SK-N-SH (cell line): ENCODE measurements around the gene PSMA6. TPM values are rescaled to one million over a fixed set of nuclear protein-coding genes. Genes with fewer than 3 reads are reported as not detected.

Experiments used
- CTCF ChIA-PET: fragments of 300-600, 350-600 bp; formaldehyde crosslinking; extraction: SDS; loops from one replicate; lab custom pipeline; 2021; lab: Yijun Ruan, JAX
- POLR2A ChIA-PET: fragments of 350-600 bp; sonication (Branson Sonifier 250); formaldehyde crosslinking; extraction: SDS; loops from one replicate; lab custom pipeline; 2020; ENCODE audit warnings: antibody characterized with exemption, inconsistent platforms; lab: Yijun Ruan, JAX
- DNase-seq: peaks from one replicate; pipeline ENCODE4 v3.0.0; 2012
- H2AFZ ChIP-seq: fragments of 200-600 bp; sonication (generic); 2 replicates; pipeline ENCODE4 v1.8.1; 2016; ENCODE audit warnings: antibody characterized with exemption, mild to moderate bottlenecking, low read depth
- H3F3A ChIP-seq: fragments of 200-600 bp; sonication (generic); replicated peaks from 2 replicates; pipeline ENCODE3; 2016; ENCODE audit warnings: antibody characterized with exemption, mild to moderate bottlenecking; ENCODE audit not compliant: insufficient read depth
- H3K27ac ChIP-seq, 2 experiments: fragments of 200-500 bp in 1 of 2; fragments of 200-600 bp in 1 of 2; sonication (Bioruptor generic) in 1 of 2; sonication (generic), shearing (Covaris generic) in 1 of 2; 2 replicates each; pipeline versions ENCODE4 v1.5.1 to v1.6.1; 2014 to 2016; ENCODE audit warnings: low read depth in 2 of 2, inconsistent platforms in 1 of 2, low read length in 1 of 2, mild to moderate bottlenecking in 1 of 2, mixed read lengths in 1 of 2
- H3K27me3 ChIP-seq: fragments of 200-600 bp; sonication (generic), shearing (Covaris generic); 2 replicates; pipeline ENCODE4 v1.6.1; 2016; ENCODE audit warnings: mixed run types; ENCODE audit not compliant: insufficient read depth
- H3K36me3 ChIP-seq, 2 experiments: fragments of 200-500 bp in 1 of 2; fragments of 200-600 bp in 1 of 2; sonication (Bioruptor generic) in 1 of 2; sonication (generic) in 1 of 2; replicated peaks in 1 of 2; 2 replicates each; pipeline versions ENCODE3 to v1.5.1; 2014 to 2016; ENCODE audit warnings: low read length in 1 of 2, mild to moderate bottlenecking in 1 of 2; ENCODE audit not compliant: insufficient read depth in 2 of 2, control insufficient read depth in 1 of 2
- H3K4me1 ChIP-seq, 2 experiments: fragments of 200-500 bp in 1 of 2; fragments of 200-600 bp in 1 of 2; sonication (Bioruptor generic) in 1 of 2; sonication (generic), shearing (Covaris generic) in 1 of 2; 2 replicates each; pipeline versions ENCODE4 v1.5.1 to v1.6.1; 2014 to 2016; ENCODE audit warnings: low read depth in 1 of 2, low read length in 1 of 2, mixed run types in 1 of 2; ENCODE audit not compliant: insufficient read depth in 2 of 2, control insufficient read depth in 1 of 2
- H3K4me2 ChIP-seq: fragments of 200-600 bp; sonication (generic), shearing (Covaris generic); 2 replicates; pipeline ENCODE4 v1.6.1; 2017; ENCODE audit warnings: mixed run types
- H3K4me3 ChIP-seq, 2 experiments: fragments of 200-500 bp in 1 of 2; fragments of 200-600 bp in 1 of 2; sonication (Bioruptor generic) in 1 of 2; sonication (generic), shearing (Covaris generic) in 1 of 2; 2 replicates each; pipeline versions ENCODE4 v1.5.1 to v1.8.1; 2014 to 2016; ENCODE audit warnings: low read depth in 2 of 2, inconsistent platforms in 1 of 2, low read length in 1 of 2, mild to moderate bottlenecking in 1 of 2, mixed read lengths in 1 of 2, moderate library complexity in 1 of 2
- H3K79me2 ChIP-seq: fragments of 200-600 bp; sonication (generic); 2 replicates; pipeline ENCODE4 v1.8.1; 2017; ENCODE audit warnings: mild to moderate bottlenecking; ENCODE audit not compliant: insufficient read depth
- H3K9ac ChIP-seq: fragments of 200-600 bp; sonication (generic); 2 replicates; pipeline ENCODE4 v1.6.1; 2017; ENCODE audit warnings: mixed run types
- H3K9me2 ChIP-seq: fragments of 200-600 bp; sonication (generic); 2 replicates; pipeline ENCODE4 v1.6.1; 2017; ENCODE audit warnings: mixed run types
- H3K9me3 ChIP-seq: fragments of 200-600 bp; sonication (generic); 2 replicates; pipeline ENCODE4 v1.6.1; 2017; ENCODE audit warnings: mixed run types, mild to moderate bottlenecking, moderate library complexity
- H4K20me1 ChIP-seq: fragments of 200-600 bp; sonication (generic); 2 replicates; pipeline ENCODE4 v1.6.1; 2017; ENCODE audit warnings: mild to moderate bottlenecking, mixed run types; ENCODE audit not compliant: insufficient read depth
- CTCF ChIP-seq: fragments of 200-600 bp; sonication (generic); IDR thresholded peaks from 2 replicates; pipeline ENCODE4 v1.6.1; 2017; ENCODE audit warnings: antibody characterized with exemption, mild to moderate bottlenecking, moderate library complexity
- EZH2phosphoT487 ChIP-seq: fragments of 200-600 bp; sonication (generic); IDR thresholded peaks from 2 replicates; pipeline ENCODE4 v1.6.1; 2017; ENCODE audit warnings: low read depth, mixed run types, mild to moderate bottlenecking, antibody characterized with exemption, moderate library complexity, borderline replicate concordance
- FOSL2 ChIP-seq: IDR thresholded peaks from 2 replicates; pipeline ENCODE4 v1.4.0; 2012; ENCODE audit warnings: low read depth, mild to moderate bottlenecking, moderate library complexity, borderline replicate concordance
- FOXJ3 ChIP-seq: sonication (generic); formaldehyde crosslinking; IDR thresholded peaks from 2 replicates; pipeline ENCODE4 v1.5.1; 2020; ENCODE audit warnings: mild to moderate bottlenecking, missing genetic modification reagents
- FOXM1 ChIP-seq: IDR thresholded peaks from 2 replicates; pipeline ENCODE4 v1.4.0; 2012; ENCODE audit warnings: low read depth, mild to moderate bottlenecking
- GATA2 ChIP-seq: sonication (generic); formaldehyde crosslinking; IDR thresholded peaks from 2 replicates; pipeline ENCODE4 v1.5.0; 2020; ENCODE audit warnings: mild to moderate bottlenecking, missing genetic modification reagents
- NFIC ChIP-seq: IDR thresholded peaks from 2 replicates; pipeline ENCODE4 v1.4.0; 2012; ENCODE audit warnings: borderline replicate concordance
- NRF1 ChIP-seq: IDR thresholded peaks from 2 replicates; pipeline ENCODE4 v1.6.1; 2012; ENCODE audit warnings: low read depth, mild to moderate bottlenecking, low read length
- PBX3 ChIP-seq: IDR thresholded peaks from 2 replicates; pipeline ENCODE4; 2012
- RFX5 ChIP-seq: IDR thresholded peaks from 2 replicates; pipeline ENCODE4 v1.6.1; 2012; ENCODE audit warnings: mild to moderate bottlenecking, improper control_type of control experiment, low read length
- RXRA ChIP-seq: IDR thresholded peaks from 2 replicates; pipeline ENCODE4 v1.4.0; 2012; ENCODE audit warnings: low read depth, mild to moderate bottlenecking, borderline replicate concordance
- SIN3A ChIP-seq: IDR thresholded peaks from 2 replicates; pipeline ENCODE4 v1.6.1; 2012; ENCODE audit warnings: low read depth, mild to moderate bottlenecking, low read length, moderate library complexity, borderline replicate concordance
- TAF1 ChIP-seq: IDR thresholded peaks from 2 replicates; pipeline ENCODE4 v1.6.1; 2012; ENCODE audit warnings: low read depth, mild to moderate bottlenecking, low read length, moderate library complexity, borderline replicate concordance
- TEAD4 ChIP-seq: IDR thresholded peaks from 2 replicates; pipeline ENCODE4 v1.4.0; 2012; ENCODE audit warnings: mild to moderate bottlenecking, borderline replicate concordance; ENCODE audit not compliant: insufficient read depth
- USF2 ChIP-seq: fragments of 150-350 bp; IDR thresholded peaks from 2 replicates; pipeline ENCODE4 v1.6.1; 2017; ENCODE audit warnings: antibody characterized with exemption, low read length, low read depth, borderline replicate concordance
- YY1 ChIP-seq: IDR thresholded peaks from 2 replicates; pipeline ENCODE4 v1.4.0; 2012; ENCODE audit warnings: low read depth, mild to moderate bottlenecking
- ZBTB33 ChIP-seq: IDR thresholded peaks from 2 replicates; pipeline ENCODE4 v1.4.0; 2012; ENCODE audit warnings: low read depth, borderline replicate concordance
- WGBS: methylation state at CpG from one replicate; pipeline ENCODE4 v1.1.6; 2017; ENCODE audit warnings: low lambda C conversion rate; 5-methylcytosine and 5-hydroxymethylcytosine counted together
- polyA plus RNA-seq, 3 experiments: library from polyadenylated mRNA; depleted of rRNA; stranded (reverse); fragments of >200 nt; gene quantifications; 2 replicates each; pipeline ENCODE4 v1.2.3, GENCODE V29; 2012

The PSMA6 gene
- polyA plus RNA-seq, 1 of the 3 experiments (the other 2 are of a cell fraction) = 174 TPM

GRCh38 chr14:35277179-35277578, 15.0 kb upstream of the PSMA6 start:
- no peak overlapping the region for H3K27ac ChIP-seq
- H2AFZ ChIP-seq = no peak overlapping the region
- no peak for DNase-seq
- TF ChIP-seq EZH2phosphoT487 (no peak), FOSL2 (no peak), RFX5 (no peak), USF2 (no peak), TAF1 (no peak), RXRA (no peak), NRF1 (no peak), GATA2 (CRISPR knock-in tag) (no peak), YY1 (no peak), PBX3 (no peak)
- no peak overlapping the region for H3K4me2 ChIP-seq
- POLR2A ChIA-PET = no interaction called here
- no peaks in the 10 kb centered on the region for H3K27me3 ChIP-seq
- no peaks in the 10 kb centered on the region for H4K20me1 ChIP-seq
- H3K79me2 ChIP-seq = no peaks in the 10 kb centered on the region
- peaks cover 20 to 23% of the 10 kb centered on the region in 2 experiments for H3K36me3 ChIP-seq
- H3K4me1 ChIP-seq = no peaks in the 10 kb centered on the region
- H3F3A ChIP-seq = no peaks in the 10 kb centered on the region
- no peak overlapping the region for H3K4me3 ChIP-seq
- H3K9me3 ChIP-seq = no peaks in the 10 kb centered on the region
- H3K9me2 ChIP-seq = no peaks in the 10 kb centered on the region
- H3K9ac ChIP-seq = no peak overlapping the region
- 95% methylated on average over 4 of the region's 4 CpGs for WGBS
- CTCF ChIA-PET = no interaction called here

GRCh38 chr14:35279369-35279768, 12.8 kb upstream of the PSMA6 start:
- Histone ChIP-seq H3K4me3 (no peak overlapping the region), H3K4me1 (no peaks in the 10 kb centered on the region), H3K9ac (no peak overlapping the region), H2AFZ (no peak overlapping the region), H3K27ac (no peak overlapping the region), H3K9me3 (no peaks in the 10 kb centered on the region), H3K9me2 (no peaks in the 10 kb centered on the region), H3K36me3 (peaks cover 10 to 16% of the 10 kb centered on the region in 2 experiments), H3K4me2 (no peak overlapping the region), H3K27me3 (no peaks in the 10 kb centered on the region), H3F3A (no peaks in the 10 kb centered on the region), H4K20me1 (no peaks in the 10 kb centered on the region), H3K79me2 (no peaks in the 10 kb centered on the region)
- DNase-seq = no peak
- WGBS = 95% methylated on average over 3 of the region's 3 CpGs
- TF ChIP-seq YY1 (no peak), NRF1 (no peak), PBX3 (no peak), ZBTB33 (no peak), FOXM1 (no peak), NFIC (no peak), TAF1 (no peak), SIN3A (no peak), TEAD4 (no peak), CTCF (no peak), FOXJ3 (CRISPR knock-in tag) (no peak)
- ChIA-PET CTCF (no interaction called here), POLR2A (no interaction called here)
